Measurements from ENCODE around the gene PRKN.
"Not testable (repeated sequence)": the region's sequence is repeated elsewhere in the genome, so short reads cannot be mapped to it uniquely, and the experiment has no call there.

PRKN gene

GRCh38 chr6:162416307-162416706, 311.3 kb downstream of the PRKN start:
- H3K27ac ChIP-seq = no peak overlapping the region
- no peak for TF ChIP-seq CTCF (conservative IDR thresholded peaks at IDR 0.05)
- no peak for TF ChIP-seq ZFX (IDR thresholded peaks at IDR 0.05)

- no peak overlapping the region for H3K27ac ChIP-seq
- TF ChIP-seq CTCF (conservative IDR thresholded peaks at IDR 0.05) (no peak), ZFX (IDR thresholded peaks at IDR 0.05) (no peak)
Observed at GRCh38 chr6:162409741-162410691, 317.6 kb downstream of the PRKN start.

GRCh38 chr6:162408826-162409535, 318.6 kb downstream of the PRKN start:
- TF ChIP-seq ZFX (IDR thresholded peaks at IDR 0.05) (no peak), CTCF (conservative IDR thresholded peaks at IDR 0.05) (no peak)
- H3K27ac ChIP-seq = no peak overlapping the region

- TF ChIP-seq ZFX (IDR thresholded peaks at IDR 0.05) = no peak
- no peak overlapping the region for H3K27ac ChIP-seq
Observed at GRCh38 chr6:162404951-162405350, 322.6 kb downstream of the PRKN start.

GRCh38 chr6:162403031-162403430, 324.5 kb downstream of the PRKN start:
- no peak for TF ChIP-seq ZFX (IDR thresholded peaks at IDR 0.05)

GRCh38 chr6:162395181-162395580, 332.4 kb downstream of the PRKN start:
- TF ChIP-seq CTCF (conservative IDR thresholded peaks at IDR 0.05) (no peak), ZFX (IDR thresholded peaks at IDR 0.05) (no peak)
- H3K27ac ChIP-seq = no peak overlapping the region

More at GRCh38 chr6:162403031-162403430, 324.5 kb downstream of the PRKN start:
- H3K27ac ChIP-seq = no peak overlapping the region

- not testable (repeated sequence) for H3K27ac ChIP-seq
Observed at GRCh38 chr6:162390961-162391811, 336.4 kb downstream of the PRKN start.

GRCh38 chr6:162389343-162390085, 338.1 kb downstream of the PRKN start:
- TF ChIP-seq ZFX (IDR thresholded peaks at IDR 0.05) (no peak), CTCF (conservative IDR thresholded peaks at IDR 0.05) (no peak)
- no peak overlapping the region for H3K27ac ChIP-seq

All from C4-2B (cell line).